Esophagus squamous epithelium (tissue), 4 donors: Measurements from ENCODE around the gene DNER.

Experiments
- POLR2A ChIP-seq, 4 donors: fragments of 450-650 bp; IDR thresholded peaks; one replicate each; pipeline ENCODE4 v1.6.1; 2017; ENCODE audit warnings: antibody characterized with exemption in 4 of 4, mild to moderate bottlenecking in 4 of 4, moderate library complexity in 3 of 4
- TF ChIP-seq, protein P1 (sequence below), 6 experiments: fragments of 450-650 bp in 4 of 6; fragments of 200-600 bp in 2 of 6; sonication (generic) in 2 of 6; IDR thresholded peaks; one replicate each; pipeline ENCODE4 v1.5.1; 2016 to 2019; ENCODE audit warnings: antibody characterized with exemption in 6 of 6, mild to moderate bottlenecking in 4 of 6, moderate library complexity in 4 of 6

DNA sequence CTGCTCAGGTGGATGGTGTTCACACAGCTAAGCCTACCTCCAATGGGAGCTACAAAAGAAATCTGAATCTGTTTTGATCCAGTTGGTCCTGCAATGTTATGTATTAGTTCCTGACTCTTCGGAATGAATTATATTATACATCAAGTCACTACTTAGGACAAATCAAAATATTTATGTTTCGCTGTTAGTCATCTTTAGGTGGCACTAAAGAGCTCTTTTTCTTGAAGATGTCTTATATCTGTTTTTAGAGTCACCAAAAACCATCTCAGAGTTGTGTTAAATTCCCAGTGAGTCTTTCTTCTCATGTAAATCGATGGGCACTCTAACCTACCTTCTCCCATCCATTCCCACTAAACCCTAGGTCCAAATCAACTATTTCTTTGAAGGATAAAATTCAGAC, 2.2 kb downstream of the DNER start:
- TF ChIP-seq, protein P1, sequence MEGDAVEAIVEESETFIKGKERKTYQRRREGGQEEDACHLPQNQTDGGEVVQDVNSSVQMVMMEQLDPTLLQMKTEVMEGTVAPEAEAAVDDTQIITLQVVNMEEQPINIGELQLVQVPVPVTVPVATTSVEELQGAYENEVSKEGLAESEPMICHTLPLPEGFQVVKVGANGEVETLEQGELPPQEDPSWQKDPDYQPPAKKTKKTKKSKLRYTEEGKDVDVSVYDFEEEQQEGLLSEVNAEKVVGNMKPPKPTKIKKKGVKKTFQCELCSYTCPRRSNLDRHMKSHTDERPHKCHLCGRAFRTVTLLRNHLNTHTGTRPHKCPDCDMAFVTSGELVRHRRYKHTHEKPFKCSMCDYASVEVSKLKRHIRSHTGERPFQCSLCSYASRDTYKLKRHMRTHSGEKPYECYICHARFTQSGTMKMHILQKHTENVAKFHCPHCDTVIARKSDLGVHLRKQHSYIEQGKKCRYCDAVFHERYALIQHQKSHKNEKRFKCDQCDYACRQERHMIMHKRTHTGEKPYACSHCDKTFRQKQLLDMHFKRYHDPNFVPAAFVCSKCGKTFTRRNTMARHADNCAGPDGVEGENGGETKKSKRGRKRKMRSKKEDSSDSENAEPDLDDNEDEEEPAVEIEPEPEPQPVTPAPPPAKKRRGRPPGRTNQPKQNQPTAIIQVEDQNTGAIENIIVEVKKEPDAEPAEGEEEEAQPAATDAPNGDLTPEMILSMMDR (IDR thresholded peaks at IDR 0.05) = no peak
- TF ChIP-seq POLR2A (IDR thresholded peaks at IDR 0.05) = no peak
